Upper lobe of left lung (tissue), 6 donors: ENCODE results near the gene CDC26. TPM values are rescaled to one million over a fixed set of nuclear protein-coding genes. Genes with fewer than 3 reads are reported as not detected.

Source experiments
- ATAC-seq, 2 donors: fragments of 200-7000 bp; cut with Tn5 transposase; one replicate each; pipeline ENCODE4 v1.9.1; 2022; ENCODE audit warnings: mild to moderate bottlenecking in 2 of 2, moderate library complexity in 2 of 2; ENCODE audit not compliant: low FRiP score in 2 of 2
- DNase-seq, 2 donors: peaks; one replicate each; pipeline ENCODE4 v3.0.0-alpha.2; 2019 to 2020
- H3K27ac ChIP-seq, 4 donors: fragments of 200-600 bp; sonication (generic); one replicate each; pipeline ENCODE4 v1.5.1; 2016 to 2019
- H3K27me3 ChIP-seq, 4 donors: fragments of 200-600 bp; sonication (generic); one replicate each; pipeline ENCODE4 v1.5.1; 2017 to 2019
- H3K36me3 ChIP-seq, 4 donors: fragments of 200-600 bp; sonication (generic); one replicate each; pipeline ENCODE4 v1.5.1; 2016 to 2019
- H3K4me1 ChIP-seq, 4 donors: fragments of 200-600 bp; sonication (generic); one replicate each; pipeline ENCODE4 v1.5.1; 2018 to 2019
- H3K4me3 ChIP-seq, 4 donors: fragments of 200-600 bp; sonication (generic); one replicate each; pipeline ENCODE4 v1.5.1; 2017 to 2019; ENCODE audit warnings: mild to moderate bottlenecking in 2 of 4, moderate library complexity in 1 of 4
- H3K9me3 ChIP-seq, 4 donors: fragments of 200-600 bp; sonication (generic); one replicate each; pipeline ENCODE4 v1.5.1; 2018 to 2019
- CTCF ChIP-seq, 6 experiments: fragments of 450-650 bp in 4 of 6; fragments of 200-600 bp in 2 of 6; sonication (generic) in 2 of 6; IDR thresholded peaks; one replicate each; pipeline ENCODE4 v1.5.1; 2016 to 2019; ENCODE audit warnings: antibody characterized with exemption in 6 of 6
- EP300 ChIP-seq, 4 donors: sonication (generic); formaldehyde crosslinking; IDR thresholded peaks; one replicate each; pipeline ENCODE4 v1.5.1; 2017; ENCODE audit warnings: antibody characterized with exemption in 4 of 4, control low read depth in 2 of 4
- POLR2A ChIP-seq, 4 donors: fragments of 450-650 bp; IDR thresholded peaks; one replicate each; pipeline ENCODE4 v1.5.1; 2016 to 2017; ENCODE audit warnings: antibody characterized with exemption in 4 of 4, mild to moderate bottlenecking in 2 of 4
- POLR2AphosphoS5 ChIP-seq, 2 donors: sonication (generic); formaldehyde crosslinking; IDR thresholded peaks; one replicate each; pipeline ENCODE4 v1.5.1; 2017; ENCODE audit warnings: antibody characterized with exemption in 2 of 2
- WGBS, 2 donors: methylation state at CpG; one replicate each; pipeline ENCODE4 v1.1.5; 2017 to 2018; 5-methylcytosine and 5-hydroxymethylcytosine counted together
- total RNA-seq, 6 donors: library from RNA; depleted of rRNA in 4 of 6; stranded (reverse); fragments of >200 nt in 4 of 6; gene quantifications; one replicate each; pipeline versions ENCODE4 v1.1.0 to v1.2.1, GENCODE V29; 2016 to 2021
- donor health status: DM: no; HTN: no; CAD: no; lungs with moderate emphysema.
- donor health status: DM: no; HTN: yes; CAD: no; lungs with severe emphysema.

CDC26 gene
- total RNA-seq, 6 donors from 2014 or later, result 17.7 to 41.9 (median 28.4) TPM

GRCh38 chr9:113316030-113316429 is 40.7 kb upstream of the CDC26 start:
- H3K27me3 ChIP-seq, result no peaks in the 10 kb centered on the region
- H3K9me3 ChIP-seq, result no peaks in the 10 kb centered on the region
- DNase-seq (no peak), ATAC-seq (no peak)
- H3K36me3 ChIP-seq, result peaks cover 0 to 12% (median 4%) of the 10 kb centered on the region in 4 donors
- TF ChIP-seq EP300 (IDR thresholded peaks at IDR 0.05), result no peak
- TF ChIP-seq POLR2AphosphoS5 (IDR thresholded peaks at IDR 0.05), result no peak
- TF ChIP-seq CTCF (IDR thresholded peaks at IDR 0.05), result no peak
- no peak for TF ChIP-seq POLR2A (IDR thresholded peaks at IDR 0.05)
- H3K27ac ChIP-seq, result no peak overlapping the region
- no peak overlapping the region for H3K4me3 ChIP-seq
- H3K4me1 ChIP-seq, result no peaks in the 10 kb centered on the region
- 90 to 97% methylated on average over 4 of the region's 4 CpGs for WGBS, 2 donors

- Histone ChIP-seq H3K36me3 (peaks cover 0 to 12% (median 3%) of the 10 kb centered on the region in 4 donors), H3K4me3 (no peak overlapping the region), H3K27me3 (no peaks in the 10 kb centered on the region), H3K9me3 (no peaks in the 10 kb centered on the region), H3K27ac (no peak overlapping the region), H3K4me1 (no peaks in the 10 kb centered on the region)
- ATAC-seq (no peak), DNase-seq (no peak)
- TF ChIP-seq POLR2A (IDR thresholded peaks at IDR 0.05), result no peak
- TF ChIP-seq POLR2AphosphoS5 (IDR thresholded peaks at IDR 0.05), result no peak
- no peak for TF ChIP-seq EP300 (IDR thresholded peaks at IDR 0.05)
- no peak for TF ChIP-seq CTCF (IDR thresholded peaks at IDR 0.05)
These were observed 39.9 kb upstream of the CDC26 start for GRCh38 chr9:113315231-113315630.

GRCh38 chr9:113313261-113313660 is 37.9 kb upstream of the CDC26 start:
- WGBS, 2 donors, result 74 to 77% methylated on average over 5 of the region's 5 CpGs
- Histone ChIP-seq H3K27me3 (no peaks in the 10 kb centered on the region), H3K4me3 (no peak overlapping the region), H3K4me1 (no peaks in the 10 kb centered on the region), H3K9me3 (no peaks in the 10 kb centered on the region), H3K36me3 (no peaks in the 10 kb centered on the region), H3K27ac (no peak overlapping the region)
- no peak for DNase-seq
- ATAC-seq, result no peak
- TF ChIP-seq POLR2AphosphoS5 (IDR thresholded peaks at IDR 0.05) (no peak), EP300 (IDR thresholded peaks at IDR 0.05) (no peak), POLR2A (IDR thresholded peaks at IDR 0.05) (no peak), CTCF (IDR thresholded peaks at IDR 0.05) (no peak)

GRCh38 chr9:113311961-113312360 is 36.6 kb upstream of the CDC26 start:
- TF ChIP-seq CTCF (IDR thresholded peaks at IDR 0.05) (no peak), EP300 (IDR thresholded peaks at IDR 0.05) (no peak), POLR2A (IDR thresholded peaks at IDR 0.05) (no peak), POLR2AphosphoS5 (IDR thresholded peaks at IDR 0.05) (no peak)
- H3K27me3 ChIP-seq, result no peaks in the 10 kb centered on the region
- H3K4me1 ChIP-seq, result no peaks in the 10 kb centered on the region
- DNase-seq, result no peak
- H3K4me3 ChIP-seq, result no peak overlapping the region
- ATAC-seq, result no peak
- H3K9me3 ChIP-seq, result no peaks in the 10 kb centered on the region
- no peaks in the 10 kb centered on the region for H3K36me3 ChIP-seq
- 92 to 100% methylated on average over 3 of the region's 3 CpGs for WGBS, 2 donors
- no peak overlapping the region for H3K27ac ChIP-seq

- Histone ChIP-seq H3K27me3 (no peaks in the 10 kb centered on the region), H3K9me3 (no peaks in the 10 kb centered on the region), H3K27ac (no peak overlapping the region), H3K4me3 (no peak overlapping the region), H3K4me1 (no peaks in the 10 kb centered on the region), H3K36me3 (no peaks in the 10 kb centered on the region)
- ATAC-seq (no peak), DNase-seq (no peak)
- no peak for TF ChIP-seq POLR2A (IDR thresholded peaks at IDR 0.05)
- no peak for TF ChIP-seq EP300 (IDR thresholded peaks at IDR 0.05)
- TF ChIP-seq CTCF (IDR thresholded peaks at IDR 0.05), result no peak
- no peak for TF ChIP-seq POLR2AphosphoS5 (IDR thresholded peaks at IDR 0.05)
- 30 to 38% methylated on average over 3 of the region's 3 CpGs for WGBS, 2 donors
These were observed 35.2 kb upstream of the CDC26 start for GRCh38 chr9:113310538-113310937.
